GM18858 (cell line): ENCODE results near the gene POC1A.
A peak's percentile ranks its signal among the peaks of the same experiment; 100 is the strongest.
"Not testable (repeated sequence)": the region's sequence is repeated elsewhere in the genome, so short reads cannot be mapped to it uniquely, and the experiment has no call there.

ENCODE experiments used
- ATAC-seq: cut with Tn5 transposase; IDR thresholded peaks from one replicate; pipeline ENCODE4 v1.9.1; 2021; ENCODE audit not compliant: unreplicated experiment

The POC1A gene

GRCh38 chr3:52051444-52051843, 102.8 kb downstream of the POC1A start:
- ATAC-seq: no peak

GRCh38 chr3:52050571-52050970, 103.7 kb downstream of the POC1A start:
- no peak for ATAC-seq

GRCh38 chr3:52049503-52049902, 104.7 kb downstream of the POC1A start:
- ATAC-seq: no peak

GRCh38 chr3:52047295-52047960, 106.8 kb downstream of the POC1A start:
- ATAC-seq: no peak

GRCh38 chr3:52046902-52047239, 107.4 kb downstream of the POC1A start:
- ATAC-seq: no peak

GRCh38 chr3:52046186-52046901, 107.9 kb downstream of the POC1A start:
- ATAC-seq: no peak

- no peak for ATAC-seq
Measured at GRCh38 chr3:52044869-52045619, 109.2 kb downstream of the POC1A start.

GRCh38 chr3:52043750-52044149, 110.5 kb downstream of the POC1A start:
- no peak for ATAC-seq

GRCh38 chr3:52043039-52043438, 111.2 kb downstream of the POC1A start:
- not testable (repeated sequence) for ATAC-seq

- ATAC-seq: no peak
Measured at GRCh38 chr3:52041118-52041731, 113.0 kb downstream of the POC1A start.

GRCh38 chr3:52040600-52040999, 113.6 kb downstream of the POC1A start:
- no peak for ATAC-seq

GRCh38 chr3:52039846-52040245, 114.4 kb downstream of the POC1A start:
- ATAC-seq: no peak

GRCh38 chr3:52039426-52039825, 114.8 kb downstream of the POC1A start:
- ATAC-seq: no peak

GRCh38 chr3:52038227-52038626, 116.0 kb downstream of the POC1A start:
- ATAC-seq: no peak

GRCh38 chr3:52037291-52037690, 116.9 kb downstream of the POC1A start:
- ATAC-seq: no peak

- no peak for ATAC-seq
Measured at GRCh38 chr3:52036829-52037228, 117.4 kb downstream of the POC1A start.

- ATAC-seq: peak; percentile 68
Measured at GRCh38 chr3:52036222-52036694, 118.0 kb downstream of the POC1A start.

GRCh38 chr3:52034651-52035050, 119.6 kb downstream of the POC1A start:
- no peak for ATAC-seq

GRCh38 chr3:52034212-52034611, 120.0 kb downstream of the POC1A start:
- no peak for ATAC-seq

- not testable (repeated sequence) for ATAC-seq
Measured at GRCh38 chr3:52033748-52034147, 120.5 kb downstream of the POC1A start.

GRCh38 chr3:52032702-52033408, 121.4 kb downstream of the POC1A start:
- no peak for ATAC-seq
